HEK293T (cell line): ENCODE measurements around the gene DNPH1.

Source experiments
- CTCF ChIA-PET: fragments of 350-600 bp; formaldehyde crosslinking; extraction: SDS; loops from one replicate; lab custom pipeline; 2021; ENCODE audit warnings: antibody characterized with exemption, inconsistent platforms; lab: Yijun Ruan, JAX
- POLR2A ChIA-PET: fragments of 350-600 bp; formaldehyde crosslinking; extraction: SDS; loops from one replicate; lab custom pipeline; 2020; ENCODE audit warnings: antibody characterized with exemption, inconsistent platforms; lab: Yijun Ruan, JAX
- DNase-seq: peaks from one replicate; pipeline ENCODE4 v3.0.0; 2012; ENCODE audit warnings: mixed read lengths; ENCODE audit errors: extremely low spot score
- ARNT ChIP-seq: fragments of 450-650 bp; IDR thresholded peaks from 2 replicates; pipeline ENCODE4 v1.6.1; 2017; ENCODE audit warnings: mild to moderate bottlenecking
- BHLHE40 ChIP-seq: fragments of 450-650 bp; IDR thresholded peaks from 2 replicates; pipeline ENCODE4 v1.6.1; 2016; ENCODE audit warnings: mild to moderate bottlenecking, moderate library complexity, borderline replicate concordance
- CTBP1 ChIP-seq: fragments of 450-650 bp; IDR thresholded peaks from 2 replicates; pipeline ENCODE4 v1.6.1; 2016; ENCODE audit warnings: borderline replicate concordance
- ELF4 ChIP-seq: fragments of 450-650 bp; IDR thresholded peaks from 2 replicates; pipeline ENCODE4 v1.6.1; 2017; ENCODE audit warnings: antibody characterized with exemption
- FOXA1 ChIP-seq: fragments of 450-650 bp; IDR thresholded peaks from 2 replicates; pipeline ENCODE4 v1.6.1; 2016; ENCODE audit warnings: mild to moderate bottlenecking
- FOXK2 ChIP-seq: fragments of 450-650 bp; IDR thresholded peaks from 2 replicates; pipeline ENCODE4 v1.6.1; 2016; ENCODE audit warnings: mild to moderate bottlenecking
- FOXM1 ChIP-seq: fragments of 450-650 bp; IDR thresholded peaks from 2 replicates; pipeline ENCODE4 v1.6.1; 2017; ENCODE audit warnings: mild to moderate bottlenecking, borderline replicate concordance
- HDGF ChIP-seq: fragments of 450-650 bp; IDR thresholded peaks from 2 replicates; pipeline ENCODE4 v1.6.1; 2017; ENCODE audit warnings: antibody characterized with exemption, borderline replicate concordance
- L3MBTL2 ChIP-seq: fragments of 450-650 bp; conservative IDR thresholded peaks from 2 replicates; pipeline ENCODE4 v1.6.1; 2016; ENCODE audit warnings: mild to moderate bottlenecking
- LEF1 ChIP-seq: fragments of 450-650 bp; IDR thresholded peaks from 2 replicates; pipeline ENCODE4 v1.6.1; 2017; ENCODE audit warnings: mild to moderate bottlenecking, borderline replicate concordance
- NFRKB ChIP-seq: fragments of 450-650 bp; IDR thresholded peaks from 2 replicates; pipeline ENCODE4 v1.6.1; 2016; ENCODE audit warnings: mild to moderate bottlenecking, moderate library complexity
- PKNOX1 ChIP-seq: fragments of 450-650 bp; IDR thresholded peaks from 2 replicates; pipeline ENCODE4 v1.6.1; 2016
- SP1 ChIP-seq: fragments of 450-650 bp; IDR thresholded peaks from 2 replicates; pipeline ENCODE4 v1.6.1; 2017
- SUZ12 ChIP-seq: fragments of 450-650 bp; IDR thresholded peaks from 2 replicates; pipeline ENCODE4 v1.6.1; 2016; ENCODE audit warnings: mild to moderate bottlenecking
- TARDBP ChIP-seq: fragments of 450-650 bp; IDR thresholded peaks from 2 replicates; pipeline ENCODE4 v1.6.1; 2016
- ZNF384 ChIP-seq: fragments of 450-650 bp; IDR thresholded peaks from 2 replicates; pipeline ENCODE4 v1.6.1; 2016

Gene DNPH1

GRCh38 chr6:43254138-43254817, 25.0 kb upstream of the DNPH1 start:
- ChIA-PET POLR2A (interaction anchor here (1.3 kb wide), 1 partner anchor 25 kb away, joined by 3 read pairs; the partner anchor contains the start of gene DNPH1), CTCF (interaction anchor here (0.6 to 1.7 kb wide), 2 partner anchors 9 to 63 kb away, joined by 4 read pairs; no protein-coding TSS in a partner anchor)
- no peak for DNase-seq
- TF ChIP-seq NFRKB, result no peak
- no peak for TF ChIP-seq PKNOX1
- TF ChIP-seq ZNF384, result no peak
- no peak for TF ChIP-seq FOXK2
- no peak for TF ChIP-seq TARDBP
- no peak for TF ChIP-seq SP1
- no peak for TF ChIP-seq LEF1
- TF ChIP-seq HDGF, result no peak
- TF ChIP-seq FOXA1, result no peak
- TF ChIP-seq SUZ12, result no peak
- no peak for TF ChIP-seq CTBP1
- no peak for TF ChIP-seq ELF4
- no peak for TF ChIP-seq L3MBTL2
- no peak for TF ChIP-seq ARNT
- no peak for TF ChIP-seq FOXM1
- TF ChIP-seq BHLHE40, result no peak

GRCh38 chr6:43253401-43253800, 24.1 kb upstream of the DNPH1 start:
- POLR2A ChIA-PET, result interaction anchor here (1.3 kb wide), 2 partner anchors 24 to 71 kb away, joined by 3 read pairs; partner anchors contain the start of genes CUL9 and DNPH1
- no peak for DNase-seq
- CTCF ChIA-PET, result interaction anchor here (0.9 to 1.7 kb wide), 2 partner anchors 10 to 25 kb away, joined by 4 to 6 read pairs; partner anchors contain the start of gene DNPH1
- TF ChIP-seq LEF1 (no peak), SP1 (no peak), SUZ12 (no peak), TARDBP (no peak), PKNOX1 (no peak), HDGF (no peak)

- DNase-seq, result no peak
- TF ChIP-seq ELF4 (no peak), L3MBTL2 (no peak), FOXK2 (no peak), FOXM1 (no peak), PKNOX1 (peak; percentile 92), SUZ12 (no peak)
- ChIA-PET CTCF (interaction anchor here (0.8 to 1.2 kb wide), 3 partner anchors 10 to 22 kb away, joined by 4 to 5 read pairs (median 4); partner anchors contain the start of gene DNPH1), POLR2A (interaction anchor here (0.8 to 1.2 kb wide), 3 partner anchors 11 to 28 kb away, joined by 3 to 4 read pairs (median 3); no protein-coding TSS in a partner anchor)
Measured at GRCh38 chr6:43250992-43251373, 21.7 kb upstream of the DNPH1 start.

GRCh38 chr6:43248791-43249190, 19.5 kb upstream of the DNPH1 start:
- ChIA-PET POLR2A (interaction anchor here (0.9 kb wide), 1 partner anchor 74 kb away, joined by 3 read pairs; no protein-coding TSS in a partner anchor), CTCF (no interaction called here)
- no peak for TF ChIP-seq SUZ12
- TF ChIP-seq TARDBP, result no peak
- no peak for TF ChIP-seq ZNF384
- no peak for TF ChIP-seq HDGF
- DNase-seq, result no peak

GRCh38 chr6:43248101-43248500, 18.8 kb upstream of the DNPH1 start:
- ChIA-PET CTCF (no interaction called here), POLR2A (interaction anchor here (0.8 to 0.9 kb wide), 2 partner anchors 74 to 138 kb away, joined by 3 read pairs; no protein-coding TSS in a partner anchor)
- DNase-seq, result no peak
- TF ChIP-seq HDGF (no peak), PKNOX1 (no peak), NFRKB (no peak), CTBP1 (no peak), SP1 (no peak), FOXK2 (no peak), ARNT (no peak), FOXA1 (no peak), L3MBTL2 (no peak), ZNF384 (no peak), BHLHE40 (no peak), FOXM1 (no peak), ELF4 (no peak), TARDBP (no peak), LEF1 (no peak), SUZ12 (no peak)
